ENCODE results near the gene SNTA1.

GRCh38 chr20:33441142-33441955 lies 2.2 kb downstream of the SNTA1 start:
- TF ChIP-seq POLR2AphosphoS5 (IDR thresholded peaks at IDR 0.05; ENCODE audit: low read depth, low read length), result no peak
- TF ChIP-seq POLR2A (IDR thresholded peaks at IDR 0.05; ENCODE audit: low read depth, low read length), result no peak
- TF ChIP-seq TAF1 (IDR thresholded peaks at IDR 0.05; ENCODE audit: borderline replicate concordance, low read depth, low read length), result no peak

All from GM12892 (cell line).